HepG2 (cell line): Measurements from ENCODE around the gene RPL21.

ENCODE experiments used
- EP300 ChIP-seq, 3 experiments: sonication (generic) in 1 of 3; formaldehyde crosslinking in 1 of 3; IDR thresholded peaks; 2 replicates each; pipeline versions ENCODE4 v1.5.1 to v1.6.1; 2011 to 2020; ENCODE audit warnings: low read depth in 2 of 3, low read length in 2 of 3, borderline replicate concordance in 1 of 3, improper control_type of control experiment in 1 of 3, mild to moderate bottlenecking in 1 of 3, missing genetic modification reagents in 1 of 3, moderate library complexity in 1 of 3
- EZH2 ChIP-seq: conservative IDR thresholded peaks from 2 replicates; pipeline ENCODE4 v1.6.1; 2012; ENCODE audit warnings: mild to moderate bottlenecking, low read depth, low read length, moderate library complexity
- JUN ChIP-seq: sonication (generic); formaldehyde crosslinking; IDR thresholded peaks from 2 replicates; pipeline ENCODE4 v1.4.0; 2020; ENCODE audit warnings: mild to moderate bottlenecking, missing genetic modification reagents
- SMARCC2 ChIP-seq: fragments of 450-650 bp; IDR thresholded peaks from 2 replicates; pipeline ENCODE4 v1.6.1; 2017; ENCODE audit warnings: antibody characterized with exemption, mild to moderate bottlenecking
- ZNF460 ChIP-seq: sonication (generic); formaldehyde crosslinking; IDR thresholded peaks from 2 replicates; pipeline ENCODE4 v1.5.1; 2020; ENCODE audit warnings: missing genetic modification reagents, mild to moderate bottlenecking, borderline replicate concordance
- TF ChIP-seq, protein P1 (sequence below), 2 experiments: sonication (generic) in 1 of 2; formaldehyde crosslinking in 1 of 2; IDR thresholded peaks; 2 replicates each; pipeline versions ENCODE4 v1.5.1 to v1.6.1; 2011 to 2020; ENCODE audit warnings: borderline replicate concordance in 1 of 2, low read depth in 1 of 2, low read length in 1 of 2, mild to moderate bottlenecking in 1 of 2, missing genetic modification reagents in 1 of 2, moderate library complexity in 1 of 2
- TF ChIP-seq, protein P2 (sequence below): sonication (generic); formaldehyde crosslinking; IDR thresholded peaks from 2 replicates; pipeline ENCODE4 v1.5.0; 2020; ENCODE audit warnings: mild to moderate bottlenecking, missing genetic modification reagents, moderate library complexity

DNA sequence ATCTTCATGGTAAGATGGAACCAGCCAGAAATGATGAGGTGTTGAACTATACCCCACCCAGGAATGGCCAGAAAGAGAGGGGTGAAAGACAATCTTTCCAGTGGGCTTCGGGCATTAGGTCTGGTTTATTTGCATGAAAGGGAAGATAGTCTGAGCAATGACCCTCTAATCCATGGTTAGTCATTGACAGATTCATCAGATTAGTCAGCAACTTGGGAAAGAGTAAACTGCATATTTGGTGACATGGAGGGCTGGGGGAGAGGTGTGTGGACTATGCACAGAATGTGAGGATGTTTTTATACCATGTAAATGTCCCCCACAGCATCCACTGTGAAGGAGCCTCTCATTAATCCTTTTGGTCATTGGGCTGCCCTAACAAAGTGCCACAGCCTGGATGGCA, 49.7 kb upstream of the RPL21 start:
- TF ChIP-seq JUN (CRISPR knock-in tag) (no peak), EZH2 (no peak), SMARCC2 (no peak), ZNF460 (no peak), EP300 (IDR thresholded peaks at IDR 0.05; ENCODE audit: low read depth in 2 of 2, low read length in 2 of 2) (no peak), EP300 (CRISPR knock-in tag; IDR thresholded peaks at IDR 0.05; ENCODE audit: borderline replicate concordance) (no peak)
- TF ChIP-seq, protein P1, sequence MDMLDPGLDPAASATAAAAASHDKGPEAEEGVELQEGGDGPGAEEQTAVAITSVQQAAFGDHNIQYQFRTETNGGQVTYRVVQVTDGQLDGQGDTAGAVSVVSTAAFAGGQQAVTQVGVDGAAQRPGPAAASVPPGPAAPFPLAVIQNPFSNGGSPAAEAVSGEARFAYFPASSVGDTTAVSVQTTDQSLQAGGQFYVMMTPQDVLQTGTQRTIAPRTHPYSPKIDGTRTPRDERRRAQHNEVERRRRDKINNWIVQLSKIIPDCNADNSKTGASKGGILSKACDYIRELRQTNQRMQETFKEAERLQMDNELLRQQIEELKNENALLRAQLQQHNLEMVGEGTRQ (IDR thresholded peaks at IDR 0.05; ENCODE audit: low read depth, low read length), result no peak
- TF ChIP-seq, protein P1 (CRISPR knock-in tag; IDR thresholded peaks at IDR 0.05; ENCODE audit: borderline replicate concordance), result no peak
- TF ChIP-seq, protein P2, sequence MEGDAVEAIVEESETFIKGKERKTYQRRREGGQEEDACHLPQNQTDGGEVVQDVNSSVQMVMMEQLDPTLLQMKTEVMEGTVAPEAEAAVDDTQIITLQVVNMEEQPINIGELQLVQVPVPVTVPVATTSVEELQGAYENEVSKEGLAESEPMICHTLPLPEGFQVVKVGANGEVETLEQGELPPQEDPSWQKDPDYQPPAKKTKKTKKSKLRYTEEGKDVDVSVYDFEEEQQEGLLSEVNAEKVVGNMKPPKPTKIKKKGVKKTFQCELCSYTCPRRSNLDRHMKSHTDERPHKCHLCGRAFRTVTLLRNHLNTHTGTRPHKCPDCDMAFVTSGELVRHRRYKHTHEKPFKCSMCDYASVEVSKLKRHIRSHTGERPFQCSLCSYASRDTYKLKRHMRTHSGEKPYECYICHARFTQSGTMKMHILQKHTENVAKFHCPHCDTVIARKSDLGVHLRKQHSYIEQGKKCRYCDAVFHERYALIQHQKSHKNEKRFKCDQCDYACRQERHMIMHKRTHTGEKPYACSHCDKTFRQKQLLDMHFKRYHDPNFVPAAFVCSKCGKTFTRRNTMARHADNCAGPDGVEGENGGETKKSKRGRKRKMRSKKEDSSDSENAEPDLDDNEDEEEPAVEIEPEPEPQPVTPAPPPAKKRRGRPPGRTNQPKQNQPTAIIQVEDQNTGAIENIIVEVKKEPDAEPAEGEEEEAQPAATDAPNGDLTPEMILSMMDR (CRISPR knock-in tag), result no peak
